Brain microvascular endothelial cell (primary cell): Measurements from ENCODE around the gene SPDYE2.
A peak's percentile ranks its signal among the peaks of the same experiment; 100 is the strongest.
"Not testable (repeated sequence)": the region's sequence is repeated elsewhere in the genome, so short reads cannot be mapped to it uniquely, and the experiment has no call there.

Source experiments
- DNase-seq: peaks from one replicate; pipeline ENCODE4 v3.0.0-alpha.2; 2020
- H3K27ac ChIP-seq: fragments of 250-450 bp; sonication (Bioruptor Pico); 2 replicates; pipeline ENCODE4 v1.5.1; 2020; ENCODE audit warnings: mild to moderate bottlenecking, moderate library complexity
- H3K27me3 ChIP-seq: fragments of 250-450 bp; sonication (Bioruptor Pico); replicated peaks from 2 replicates; pipeline ENCODE4 v1.5.1; 2020; ENCODE audit warnings: mild to moderate bottlenecking
- H3K36me3 ChIP-seq: fragments of 250-450 bp; sonication (Bioruptor Pico); replicated peaks from 2 replicates; pipeline ENCODE4 v1.5.1; 2020; ENCODE audit warnings: mild to moderate bottlenecking
- H3K4me3 ChIP-seq: 2 replicates; pipeline ENCODE4 v1.5.1; 2011; ENCODE audit warnings: low read depth, mild to moderate bottlenecking, control low read depth, low read length, moderate library complexity
- in situ Hi-C: cut with HindIII; loops from 2 replicates; pipeline ENCODE4 v1.10.0; 2017; ENCODE audit warnings: low sequenced_read_pairs, low pct_ligation_motif_present

Gene SPDYE2

DNA sequence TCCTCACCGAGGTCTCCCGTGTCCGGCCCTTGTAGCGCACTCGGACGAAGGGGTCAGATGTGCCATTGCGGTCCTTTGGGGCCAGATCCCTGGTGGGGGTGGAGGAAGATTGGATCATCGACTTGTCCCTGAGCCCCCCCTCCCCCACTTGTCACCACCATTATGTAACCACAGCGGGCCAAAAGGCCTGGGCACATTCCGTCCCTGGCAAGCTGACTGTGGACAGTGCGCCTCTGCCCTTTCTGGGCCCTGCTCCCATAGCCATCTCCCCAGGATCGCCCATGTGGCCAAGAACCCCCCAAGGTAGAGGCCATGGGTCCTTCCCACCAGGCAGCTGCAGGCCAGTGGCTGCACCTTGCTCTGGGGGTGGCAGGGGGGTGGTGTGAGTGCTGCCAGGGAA lies 51.3 kb downstream of the SPDYE2 start:
- H3K36me3 ChIP-seq, H3K27ac ChIP-seq, H3K27me3 ChIP-seq, DNase-seq, in situ Hi-C loops, H3K4me3 ChIP-seq: not testable (repeated sequence)

DNA sequence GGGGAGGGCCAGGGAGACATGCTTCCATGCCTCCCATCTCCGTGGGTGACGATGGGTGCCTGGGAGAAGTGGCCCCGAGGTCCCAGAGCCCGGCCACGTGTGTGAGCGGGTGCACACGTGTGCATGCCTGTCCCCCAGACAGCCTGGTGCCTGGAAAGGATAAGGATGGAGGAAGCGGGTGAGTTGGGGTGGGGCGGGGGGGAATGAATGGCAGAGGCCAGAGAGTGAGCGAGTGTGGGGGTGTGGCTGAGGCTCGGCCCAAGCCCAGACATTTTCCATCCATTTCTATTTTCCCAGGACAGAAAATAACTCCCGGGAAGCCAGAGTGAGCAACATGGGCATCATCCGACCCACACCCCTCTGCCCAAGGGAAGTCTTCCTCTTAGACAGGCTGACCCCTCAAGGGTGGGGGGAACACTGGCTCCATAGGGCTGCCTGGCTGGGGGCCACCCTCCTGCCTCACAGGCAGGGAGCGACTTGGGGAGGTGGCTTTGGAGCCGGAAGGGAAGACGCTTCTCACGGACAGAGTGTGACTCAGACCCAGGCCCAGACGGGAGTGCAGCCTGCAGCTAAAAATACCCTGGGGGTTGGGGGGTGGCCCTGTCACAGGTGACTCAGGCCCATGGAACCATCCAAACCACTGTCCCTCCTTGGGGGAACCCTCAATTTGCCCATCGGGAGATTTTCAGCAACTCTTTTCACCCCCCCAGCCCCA lies 53.6 kb downstream of the SPDYE2 start:
- H3K4me3 ChIP-seq, in situ Hi-C loops, H3K36me3 ChIP-seq, H3K27me3 ChIP-seq, DNase-seq, H3K27ac ChIP-seq: not testable (repeated sequence)

DNA sequence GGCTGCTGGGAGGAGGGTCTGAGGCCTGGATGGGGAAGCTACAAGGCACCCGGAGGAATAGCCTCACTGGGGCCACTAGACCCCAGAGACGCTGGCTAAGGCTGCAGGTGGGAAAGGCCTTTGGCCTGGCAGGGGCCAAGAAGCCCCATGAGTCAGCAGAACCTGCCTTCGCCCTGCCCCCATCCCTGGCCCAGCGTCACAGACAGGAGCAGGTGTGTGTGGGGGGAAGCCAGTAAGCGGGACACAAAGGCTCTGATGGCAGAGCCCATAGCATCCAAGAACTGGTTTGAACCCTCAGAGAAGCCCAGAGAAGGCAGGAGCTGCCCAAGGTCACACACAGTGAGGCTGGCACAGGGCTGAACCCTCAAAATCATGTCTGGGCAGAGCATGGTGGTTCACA lies 55.8 kb downstream of the SPDYE2 start:
- H3K27ac ChIP-seq, DNase-seq, H3K36me3 ChIP-seq, H3K27me3 ChIP-seq, H3K4me3 ChIP-seq, in situ Hi-C loops: not testable (repeated sequence)

DNA sequence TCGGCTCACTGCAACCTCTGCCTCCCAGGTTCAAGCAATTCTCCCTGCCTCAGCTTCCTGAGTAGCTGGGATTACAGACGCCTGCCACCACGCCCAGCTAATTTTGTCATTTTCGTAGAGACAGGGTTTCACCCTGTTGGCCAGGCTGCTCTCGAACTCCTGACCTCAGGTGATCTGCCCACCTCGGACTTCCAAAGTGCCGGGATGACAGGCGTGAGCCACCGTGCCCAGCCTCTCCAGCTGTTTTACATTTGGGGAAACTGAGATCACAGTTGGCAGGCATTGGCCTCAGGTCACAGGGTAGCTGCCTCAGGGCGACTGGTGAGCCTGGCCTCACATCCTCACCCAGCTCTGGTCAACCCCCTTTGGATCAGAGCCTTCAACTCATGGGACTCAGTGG lies 58.7 kb downstream of the SPDYE2 start:
- H3K27ac ChIP-seq, H3K4me3 ChIP-seq, in situ Hi-C loops, H3K27me3 ChIP-seq, H3K36me3 ChIP-seq: not testable (repeated sequence)
- peak; percentile 0 for DNase-seq

DNA sequence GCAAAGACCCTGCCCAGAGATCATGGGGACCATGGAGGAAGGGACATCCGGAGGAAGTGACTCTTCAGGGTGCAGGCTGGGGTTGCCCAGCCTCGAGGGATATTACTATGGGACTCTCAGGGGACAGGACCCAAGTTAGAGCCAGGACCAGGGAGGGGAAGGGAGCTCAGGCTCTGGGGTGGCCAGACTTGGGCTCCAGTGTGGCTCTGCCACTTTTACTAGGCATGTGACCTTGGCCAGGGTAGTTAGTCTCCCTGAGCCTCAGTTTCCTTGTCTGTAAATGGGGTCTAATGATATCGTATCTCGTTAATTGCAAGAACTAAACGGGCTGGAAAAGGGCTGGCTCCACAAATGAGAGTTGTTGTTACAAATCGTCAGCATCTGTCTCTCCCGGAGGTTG lies 59.4 kb downstream of the SPDYE2 start:
- in situ Hi-C loops, DNase-seq: not testable (repeated sequence)

DNA sequence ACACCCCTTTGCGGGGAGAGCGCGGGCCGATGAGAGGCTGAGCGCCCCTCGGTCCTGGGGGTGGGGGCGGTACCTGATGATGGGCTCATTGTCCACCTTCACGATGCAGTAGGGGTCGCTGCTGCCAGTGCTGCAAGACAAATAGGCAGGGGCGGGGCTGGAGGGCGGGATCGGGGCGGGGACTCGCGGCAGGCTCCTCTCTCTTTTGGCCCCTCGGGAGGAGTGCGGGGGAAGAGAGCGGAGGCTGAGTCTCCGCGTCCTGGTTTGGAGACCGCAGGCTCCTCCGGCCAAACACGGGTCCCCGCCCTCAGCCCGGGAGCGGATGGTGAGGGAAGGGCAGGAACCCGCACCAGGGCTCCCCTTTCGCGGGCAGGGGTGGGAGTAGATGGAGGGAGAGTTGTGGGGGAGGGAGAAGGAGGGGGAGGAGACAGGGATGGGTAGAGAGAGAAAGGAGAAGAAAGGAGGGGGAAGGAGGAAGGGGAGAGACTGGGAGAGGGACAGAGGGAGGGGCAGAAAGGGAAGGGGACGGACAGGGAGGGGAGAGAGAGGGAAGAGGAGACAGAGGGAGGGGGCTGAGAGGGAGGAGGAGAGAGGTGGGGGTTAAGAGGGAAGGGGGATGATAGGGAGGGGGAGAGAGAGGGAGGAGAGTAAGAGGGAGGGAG lies 60.1 kb downstream of the SPDYE2 start:
- DNase-seq, H3K27me3 ChIP-seq, H3K27ac ChIP-seq, H3K4me3 ChIP-seq, H3K36me3 ChIP-seq, in situ Hi-C loops: not testable (repeated sequence)

More for the DNA sequence above, 59.4 kb downstream of the SPDYE2 start:
- not testable (repeated sequence) for H3K4me3 ChIP-seq, H3K36me3 ChIP-seq, H3K27me3 ChIP-seq, H3K27ac ChIP-seq

DNA sequence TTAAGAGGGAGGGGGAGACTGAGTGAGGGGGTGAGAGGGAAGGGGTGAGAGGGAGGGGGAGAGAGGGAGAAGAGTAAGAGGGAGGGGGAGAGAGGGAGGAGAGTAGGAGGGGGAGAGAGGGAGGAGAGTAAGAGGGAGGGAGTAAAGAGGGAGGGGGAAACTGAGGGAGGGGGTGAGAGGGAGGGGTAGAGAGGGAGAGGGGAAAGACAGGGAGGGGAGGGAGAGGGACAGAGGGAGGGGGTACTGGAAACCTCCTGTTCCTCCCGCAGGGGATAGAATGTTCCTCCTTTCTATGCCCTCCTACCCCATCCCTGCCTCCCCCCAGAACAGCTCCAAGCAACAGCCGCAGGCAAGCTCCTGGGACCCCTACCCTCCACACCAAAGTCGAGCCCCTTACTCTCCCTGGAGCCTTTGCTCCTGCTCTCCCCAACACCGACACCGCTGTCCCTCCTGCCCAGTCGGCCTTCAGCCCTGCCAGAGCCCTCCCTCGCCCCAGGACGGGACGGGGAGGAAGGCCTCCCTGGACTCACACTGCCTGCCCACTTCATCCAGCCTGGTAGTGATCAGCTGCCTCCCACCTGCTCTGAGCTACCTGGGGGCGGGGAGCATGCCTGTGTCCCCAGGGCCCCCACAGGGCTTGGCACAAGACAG lies 60.8 kb downstream of the SPDYE2 start:
- H3K27me3 ChIP-seq, H3K27ac ChIP-seq, H3K4me3 ChIP-seq, H3K36me3 ChIP-seq, in situ Hi-C loops: not testable (repeated sequence)
- DNase-seq, result peak; percentile 1
